ENCODE data around the gene SMPD3.
A peak's percentile ranks its signal among the peaks of the same experiment; 100 is the strongest.

DNA sequence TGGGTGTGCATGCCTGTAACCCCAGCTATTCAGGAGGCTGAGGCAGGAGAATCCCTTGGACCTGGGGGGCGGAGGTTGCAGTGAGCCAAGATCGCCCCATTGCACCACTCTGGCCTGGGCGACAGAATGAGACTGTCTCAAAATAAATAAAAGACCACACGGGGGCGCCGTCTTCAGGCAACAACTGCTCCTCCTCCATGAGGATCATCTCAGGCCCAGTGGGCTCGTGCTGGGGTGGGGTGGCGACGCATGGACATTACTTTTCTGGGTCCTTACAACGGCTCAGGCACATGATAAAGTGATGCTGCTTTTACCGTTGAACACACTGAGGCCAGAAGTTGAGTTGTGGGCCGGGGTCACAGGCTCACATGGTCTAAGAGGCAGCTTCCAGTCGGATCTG is 81.3 kb downstream of the SMPD3 start:
- TF ChIP-seq SUZ12 (IDR thresholded peaks at IDR 0.05; ENCODE audit: low read length) = no peak
- no peak for TF ChIP-seq POLR2AphosphoS5 (IDR thresholded peaks at IDR 0.05; ENCODE audit: low read depth, low read length)
- TF ChIP-seq CTCF (IDR thresholded peaks at IDR 0.05; ENCODE audit: control extremely low read depth in 1 of 3, insufficient read depth in 1 of 3, low read depth in 1 of 3, low read length in 3 of 3) = peak; percentile 62 to 84 (median 68)
